Renal pelvis (tissue), 4 donors: Measurements from ENCODE around the gene ZNF138. TPM values are rescaled to one million over a fixed set of nuclear protein-coding genes. Genes with fewer than 3 reads are reported as not detected.
"Not testable (repeated sequence)": the region's sequence is repeated elsewhere in the genome, so short reads cannot be mapped to it uniquely, and the experiment has no call there.

Experiments used
- DNase-seq: peaks from one replicate; pipeline ENCODE4 v3.0.0-alpha.2; 2013
- polyA plus RNA-seq, 3 donors: library from polyadenylated mRNA; unstranded; fragments of 120-200 nt; gene quantifications; one replicate each; pipeline ENCODE4 v1.2.1, GENCODE V29; 2013; ENCODE audit not compliant: insufficient read length in 3 of 3

Gene ZNF138
- polyA plus RNA-seq, 3 donors: 12.6 to 17.6 (median 17.4) TPM

- no peak for DNase-seq
Measured at GRCh38 chr7:64832136-64832535, 37.9 kb downstream of the ZNF138 start.

GRCh38 chr7:64834989-64835388 lies 40.8 kb downstream of the ZNF138 start:
- no peak for DNase-seq

GRCh38 chr7:64835856-64836255 lies 41.6 kb downstream of the ZNF138 start:
- DNase-seq: not testable (repeated sequence)

- not testable (repeated sequence) for DNase-seq
Measured at GRCh38 chr7:64838051-64838450, 43.8 kb downstream of the ZNF138 start.

- peak; percentile 57 for DNase-seq
Measured at GRCh38 chr7:64838691-64839090, 44.5 kb downstream of the ZNF138 start.

- DNase-seq: peak; percentile 49
Measured at GRCh38 chr7:64839910-64840309, 45.7 kb downstream of the ZNF138 start.

GRCh38 chr7:64849250-64849923 lies 55.2 kb downstream of the ZNF138 start:
- no peak for DNase-seq

- peak; percentile 11 for DNase-seq
Measured at GRCh38 chr7:64849924-64850499, 55.8 kb downstream of the ZNF138 start.

GRCh38 chr7:64853679-64854078 lies 59.5 kb downstream of the ZNF138 start:
- DNase-seq: no peak

GRCh38 chr7:64854969-64855368 lies 60.7 kb downstream of the ZNF138 start:
- no peak for DNase-seq

GRCh38 chr7:64863021-64863420 lies 68.8 kb downstream of the ZNF138 start:
- no peak for DNase-seq

GRCh38 chr7:64863530-64863929 lies 69.3 kb downstream of the ZNF138 start:
- not testable (repeated sequence) for DNase-seq

GRCh38 chr7:64863969-64864368 lies 69.7 kb downstream of the ZNF138 start:
- DNase-seq: no peak

GRCh38 chr7:64867863-64868440 lies 73.7 kb downstream of the ZNF138 start:
- no peak for DNase-seq

- no peak for DNase-seq
Measured at GRCh38 chr7:64868499-64868898, 74.3 kb downstream of the ZNF138 start.

GRCh38 chr7:64869121-64869725 lies 75.0 kb downstream of the ZNF138 start:
- no peak for DNase-seq

- no peak for DNase-seq
Measured at GRCh38 chr7:64869912-64870562, 75.8 kb downstream of the ZNF138 start.

GRCh38 chr7:64870656-64871055 lies 76.4 kb downstream of the ZNF138 start:
- no peak for DNase-seq

GRCh38 chr7:64871761-64872160 lies 77.5 kb downstream of the ZNF138 start:
- DNase-seq: no peak

- DNase-seq: no peak
Measured at GRCh38 chr7:64872351-64873154, 78.3 kb downstream of the ZNF138 start.

GRCh38 chr7:64873155-64873500 lies 78.9 kb downstream of the ZNF138 start:
- DNase-seq: no peak

GRCh38 chr7:64873517-64873916 lies 79.3 kb downstream of the ZNF138 start:
- DNase-seq: no peak
